HG03045 (cell line): Measurements from ENCODE around the gene IL13.
"Not testable (repeated sequence)": the region's sequence is repeated elsewhere in the genome, so short reads cannot be mapped to it uniquely, and the experiment has no call there.

Experiments
- ATAC-seq: cut with Tn5 transposase; IDR thresholded peaks from one replicate; pipeline ENCODE4 v1.9.1; 2021; ENCODE audit warnings: mild to moderate bottlenecking, moderate library complexity; ENCODE audit not compliant: unreplicated experiment

The IL13 gene

GRCh38 chr5:132687995-132688394, 30.0 kb downstream of the IL13 start:
- ATAC-seq, result no peak

GRCh38 chr5:132688536-132689339, 30.8 kb downstream of the IL13 start:
- ATAC-seq, result no peak

GRCh38 chr5:132689513-132689912, 31.5 kb downstream of the IL13 start:
- no peak for ATAC-seq

GRCh38 chr5:132690156-132690555, 32.2 kb downstream of the IL13 start:
- ATAC-seq, result no peak

DNA sequence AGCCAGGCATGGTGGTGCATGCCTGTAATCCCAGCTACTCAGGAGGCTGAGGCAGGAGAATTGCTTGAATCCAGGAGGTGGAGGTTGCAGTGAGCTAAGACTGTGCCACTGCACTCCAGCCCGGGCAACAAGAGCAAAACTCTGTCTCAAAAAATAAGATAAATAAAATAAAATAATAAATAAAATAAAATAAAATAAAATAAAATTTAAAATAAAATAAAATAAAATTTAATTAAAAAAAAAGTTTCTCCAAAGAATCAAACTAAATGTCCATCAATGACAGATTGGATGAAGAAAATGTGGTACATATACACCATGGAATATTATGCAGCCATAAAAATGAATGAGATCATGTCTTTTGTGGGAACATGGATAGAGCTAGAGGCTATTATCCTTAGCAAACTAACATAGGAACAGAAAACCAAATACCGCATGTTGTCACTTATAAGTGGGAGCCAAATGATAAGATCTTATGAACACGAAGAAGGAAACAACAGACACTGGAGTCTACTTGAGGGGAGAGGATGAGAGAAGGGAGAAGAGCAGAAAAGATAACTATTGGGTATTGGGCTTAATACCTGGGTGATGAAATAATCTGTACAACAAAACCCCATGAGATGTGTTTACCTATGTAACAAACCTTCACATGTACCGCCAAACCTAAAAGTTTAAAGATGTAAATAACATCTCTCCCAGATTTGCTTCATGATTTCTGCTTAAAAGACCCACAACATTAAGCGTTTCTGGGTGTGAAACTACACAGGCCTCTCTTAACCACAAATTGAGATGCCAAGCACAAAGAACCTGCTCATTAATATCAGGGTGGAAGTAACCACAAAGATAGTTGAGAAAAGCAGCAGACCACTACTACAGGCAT, 34.0 kb downstream of the IL13 start:
- not testable (repeated sequence) for ATAC-seq

GRCh38 chr5:132692632-132692967, 34.6 kb downstream of the IL13 start:
- ATAC-seq, result no peak

DNA sequence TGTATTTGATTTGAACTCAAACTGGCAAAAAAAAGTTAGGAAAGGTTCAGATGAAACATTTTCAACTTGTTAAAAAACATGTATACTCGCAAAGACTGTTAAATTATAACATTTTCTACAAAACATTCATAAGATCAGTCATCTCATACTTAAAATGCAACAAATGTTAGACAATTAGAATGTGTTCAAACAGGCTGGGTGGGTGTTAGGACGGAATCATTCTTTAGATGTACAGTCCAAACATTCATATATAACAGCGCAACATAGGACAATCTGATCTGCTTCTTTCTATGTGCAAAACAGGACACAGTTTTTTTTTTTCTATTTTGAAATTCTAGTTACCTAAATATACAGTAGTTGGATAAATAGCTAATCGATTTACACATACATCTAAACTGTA, 38.0 kb downstream of the IL13 start:
- no peak for ATAC-seq

DNA sequence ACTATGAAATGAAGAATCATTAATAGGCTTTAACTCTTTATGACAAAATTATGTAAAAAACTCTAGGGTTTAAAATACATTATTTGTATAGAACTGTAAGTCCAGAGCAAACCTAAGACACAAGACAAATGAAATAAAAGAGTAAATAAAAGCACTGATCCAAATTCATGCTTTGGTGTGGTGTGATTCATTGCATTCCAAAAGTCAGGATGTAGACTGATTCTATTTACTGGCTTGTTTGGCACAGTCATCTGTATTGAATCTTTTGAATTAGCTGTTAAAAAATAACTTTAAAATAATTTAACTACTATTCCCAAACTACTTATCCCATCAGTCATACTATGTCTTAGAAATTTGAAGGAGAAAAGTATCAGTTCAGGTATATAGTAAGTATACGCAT, 46.9 kb downstream of the IL13 start:
- no peak for ATAC-seq

DNA sequence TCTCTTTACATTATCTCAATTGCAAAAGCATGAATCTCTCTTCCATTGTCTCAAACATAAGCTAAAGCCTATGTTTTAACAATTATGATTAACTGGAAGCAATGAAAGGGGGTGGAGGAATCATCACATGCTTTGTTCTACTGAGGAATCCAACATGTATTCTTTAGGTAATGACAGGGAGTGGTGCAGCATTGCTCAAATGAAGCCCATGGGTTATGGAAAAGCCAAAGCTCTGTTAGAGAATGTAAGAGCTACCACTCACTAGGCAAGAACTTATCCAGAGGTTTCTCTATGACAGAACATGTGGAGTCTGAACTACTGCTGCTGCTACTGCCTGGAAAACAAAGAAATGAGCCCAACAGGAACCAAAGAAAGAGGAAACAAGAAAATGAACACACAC, 50.7 kb downstream of the IL13 start:
- ATAC-seq, result no peak
